H1 (cell line): Measurements from ENCODE around the gene CHST11.

Experiments
- CTCF ChIP-seq, 3 experiments: IDR thresholded peaks; 1 replicate in 2 of 3; 2 replicates in 1 of 3; pipeline versions ENCODE4 v1.5.1 to v1.6.1; 2011; ENCODE audit warnings: low read length in 3 of 3, mild to moderate bottlenecking in 3 of 3, inconsistent platforms in 2 of 3, low read depth in 1 of 3, moderate library complexity in 1 of 3; ENCODE audit not compliant: insufficient read depth in 1 of 3; ENCODE audit errors: control extremely low read depth in 1 of 3
- EP300 ChIP-seq, 2 experiments: IDR thresholded peaks; 1 replicate in 1 of 2; 2 replicates in 1 of 2; pipeline ENCODE4 v1.6.1; 2011 to 2012; ENCODE audit warnings: low read depth in 2 of 2, low read length in 2 of 2, mild to moderate bottlenecking in 2 of 2, borderline replicate concordance in 1 of 2, inconsistent platforms in 1 of 2, moderate library complexity in 1 of 2
- EZH2 ChIP-seq: fragments of 200-600 bp; sonication (generic); IDR thresholded peaks from 2 replicates; pipeline ENCODE4 v1.7.1; 2012; ENCODE audit warnings: low read depth, mild to moderate bottlenecking, moderate library complexity, low read length, inconsistent platforms; ENCODE audit not compliant: severe bottlenecking
- JUN ChIP-seq: IDR thresholded peaks from 2 replicates; pipeline ENCODE4 v1.6.1; 2011; ENCODE audit warnings: low read depth, mild to moderate bottlenecking, improper control_type of control experiment, low read length
- JUND ChIP-seq: IDR thresholded peaks from 2 replicates; pipeline ENCODE4 v1.6.1; 2011; ENCODE audit warnings: mild to moderate bottlenecking, improper control_type of control experiment, low read length
- NRF1 ChIP-seq: IDR thresholded peaks from 2 replicates; pipeline ENCODE4 v1.6.1; 2011; ENCODE audit warnings: mild to moderate bottlenecking, low read depth, low read length, improper control_type of control experiment
- POLR2A ChIP-seq, 2 experiments: IDR thresholded peaks; 1 replicate in 1 of 2; 2 replicates in 1 of 2; pipeline ENCODE4 v1.6.1; 2011; ENCODE audit warnings: low read depth in 2 of 2, low read length in 2 of 2, mild to moderate bottlenecking in 2 of 2; ENCODE audit errors: control extremely low read depth in 1 of 2
- RFX5 ChIP-seq: IDR thresholded peaks from 2 replicates; pipeline ENCODE4 v1.6.1; 2011; ENCODE audit warnings: low read depth, low read length, improper control_type of control experiment, borderline replicate concordance
- TAF7 ChIP-seq: optimal IDR thresholded peaks from 2 replicates; pipeline ENCODE3; 2011; ENCODE audit warnings: low read depth, mild to moderate bottlenecking, inconsistent platforms, low read length, moderate library complexity, borderline replicate concordance
- TEAD4 ChIP-seq: IDR thresholded peaks from 2 replicates; pipeline ENCODE4 v1.6.1; 2012; ENCODE audit warnings: low read depth, low read length, inconsistent platforms, mixed read lengths
- TF ChIP-seq, protein P1 (sequence below): IDR thresholded peaks from 2 replicates; pipeline ENCODE4 v1.6.1; 2012; ENCODE audit warnings: inconsistent platforms
- TF ChIP-seq, protein P2 (sequence below): IDR thresholded peaks from 2 replicates; pipeline ENCODE4 v1.6.1; 2011; ENCODE audit warnings: low read depth, mild to moderate bottlenecking, low read length; ENCODE audit not compliant: insufficient read depth

- TF ChIP-seq NRF1 = no peak
- no peak for TF ChIP-seq CTCF (IDR thresholded peaks at IDR 0.05; ENCODE audit: control extremely low read depth in 1 of 3, insufficient read depth in 1 of 3, low read depth in 1 of 3, low read length in 3 of 3)
- no peak for TF ChIP-seq TEAD4
- TF ChIP-seq JUN = no peak
- TF ChIP-seq EZH2 = no peak
- TF ChIP-seq, protein P1, sequence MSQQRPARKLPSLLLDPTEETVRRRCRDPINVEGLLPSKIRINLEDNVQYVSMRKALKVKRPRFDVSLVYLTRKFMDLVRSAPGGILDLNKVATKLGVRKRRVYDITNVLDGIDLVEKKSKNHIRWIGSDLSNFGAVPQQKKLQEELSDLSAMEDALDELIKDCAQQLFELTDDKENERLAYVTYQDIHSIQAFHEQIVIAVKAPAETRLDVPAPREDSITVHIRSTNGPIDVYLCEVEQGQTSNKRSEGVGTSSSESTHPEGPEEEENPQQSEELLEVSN = no peak
- no peak for TF ChIP-seq EP300 (IDR thresholded peaks at IDR 0.05; ENCODE audit: borderline replicate concordance in 1 of 2, low read depth in 2 of 2, low read length in 2 of 2)
- TF ChIP-seq RFX5 = no peak
- TF ChIP-seq TAF7 = no peak
- TF ChIP-seq, protein P2, sequence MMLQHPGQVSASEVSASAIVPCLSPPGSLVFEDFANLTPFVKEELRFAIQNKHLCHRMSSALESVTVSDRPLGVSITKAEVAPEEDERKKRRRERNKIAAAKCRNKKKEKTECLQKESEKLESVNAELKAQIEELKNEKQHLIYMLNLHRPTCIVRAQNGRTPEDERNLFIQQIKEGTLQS = no peak
- no peak for TF ChIP-seq POLR2A (IDR thresholded peaks at IDR 0.05; ENCODE audit: control extremely low read depth in 1 of 2, low read depth in 2 of 2, low read length in 2 of 2)
- no peak for TF ChIP-seq JUND
Observed at GRCh38 chr12:104716172-104716571, 259.4 kb downstream of the CHST11 start.
